MCF 10A (cell line): Measurements from ENCODE around the gene MMP14. TPM values are rescaled to one million over a fixed set of nuclear protein-coding genes. Genes with fewer than 3 reads are reported as not detected.

ENCODE experiments used
- BruUV-seq: library from RNA; stranded (reverse); fragments of 400-500 nt; replicated peaks from 2 replicates; lab custom pipeline; 2021; lab: Mats Ljungman, UMichigan
- CTCF ChIA-PET: fragments of 300-600 bp; sonication (Branson Sonifier 250); formaldehyde crosslinking; extraction: SDS; loops from one replicate; lab custom pipeline; 2021; ENCODE audit warnings: antibody characterized with exemption, inconsistent platforms; lab: Yijun Ruan, JAX
- POLR2A ChIA-PET: fragments of 300-600, 350-650 bp; sonication (Branson Sonifier 250); formaldehyde crosslinking; extraction: SDS; loops from one replicate; lab custom pipeline; 2020; ENCODE audit warnings: antibody characterized with exemption, inconsistent platforms; lab: Yijun Ruan, JAX
- DNase-seq: peaks from one replicate; pipeline ENCODE4 v3.0.0-alpha.2; 2018; ENCODE audit not compliant: unreplicated experiment
- H3K27ac Mint-ChIP-seq: one replicate; pipeline ENCODE4 v1.8.0; 2022; ENCODE audit warnings: mild to moderate bottlenecking, low read depth, mixed read lengths; ENCODE audit not compliant: unreplicated experiment
- H3K27me3 Mint-ChIP-seq: one replicate; pipeline ENCODE4 v1.8.0; 2022; ENCODE audit warnings: mixed read lengths; ENCODE audit not compliant: insufficient read depth, unreplicated experiment
- H3K36me3 Mint-ChIP-seq: one replicate; pipeline ENCODE4 v1.8.0; 2022; ENCODE audit warnings: mild to moderate bottlenecking, moderate library complexity, mixed read lengths; ENCODE audit not compliant: insufficient read depth, unreplicated experiment
- H3K4me1 Mint-ChIP-seq: one replicate; pipeline ENCODE4 v1.8.0; 2022; ENCODE audit warnings: mixed read lengths; ENCODE audit not compliant: insufficient read depth, unreplicated experiment
- H3K4me3 Mint-ChIP-seq: one replicate; pipeline ENCODE4 v1.8.0; 2022; ENCODE audit warnings: mild to moderate bottlenecking, moderate library complexity, mixed read lengths; ENCODE audit not compliant: unreplicated experiment
- H3K9me3 Mint-ChIP-seq: one replicate; pipeline ENCODE4 v1.8.0; 2022; ENCODE audit warnings: mixed read lengths; ENCODE audit not compliant: unreplicated experiment
- intact Hi-C: fragments of 100-400 bp; cut with micrococcal nuclease; formaldehyde crosslinking; loops from 2 replicates; pipeline ENCODE4 v1.14.1; 2022
- total RNA-seq: library from RNA; stranded (reverse); gene quantifications from 2 replicates; pipeline ENCODE4 v1.2.3, GENCODE V29; 2022
- TF ChIP-seq, protein P1 (sequence below): fragments of 200-600 bp; IDR thresholded peaks from one replicate; pipeline ENCODE4 v1.8.0; 2022; ENCODE audit warnings: antibody characterized with exemption, mild to moderate bottlenecking; ENCODE audit not compliant: unreplicated experiment

MMP14 gene
- total RNA-seq, 1 experiment from 2014 or later: 71.5 TPM

DNA sequence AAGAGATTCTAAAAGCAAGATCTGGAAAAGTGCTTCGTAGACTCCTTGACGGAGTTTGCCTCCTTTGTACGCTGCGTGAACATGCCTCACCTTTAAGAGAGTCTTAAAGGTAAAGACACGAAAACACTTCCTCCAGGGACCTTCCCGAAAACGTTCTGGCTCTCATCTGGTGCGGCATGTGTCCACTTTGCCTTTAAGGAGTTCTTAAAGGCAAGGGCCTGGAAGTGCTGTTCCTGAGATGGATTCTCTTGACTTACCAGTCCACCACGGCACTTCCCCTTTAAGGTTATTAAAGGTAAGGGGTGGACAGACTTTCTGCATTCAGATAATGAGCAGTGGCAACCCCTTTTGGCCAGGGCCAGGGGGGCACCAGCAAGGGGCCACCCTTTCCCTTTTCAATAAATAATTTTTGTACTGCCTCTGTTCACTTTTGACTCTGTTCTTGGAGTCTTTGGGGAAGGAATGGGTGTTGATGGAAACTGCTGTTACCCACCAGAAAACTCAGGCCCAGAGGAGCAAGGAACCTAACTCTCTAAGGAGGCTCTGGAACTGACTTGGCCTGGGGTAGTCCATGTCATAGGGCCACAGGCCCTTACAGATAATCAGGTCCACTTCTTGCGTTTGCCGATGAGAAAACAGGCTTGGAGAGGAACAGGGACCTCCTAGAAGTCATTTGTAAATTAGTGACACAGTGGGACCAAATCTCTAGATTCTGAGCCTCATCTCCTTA is 51.0 kb downstream of the MMP14 start:
- BruUV-seq: TSS peak; percentile 79
- peak; percentile 96 for DNase-seq
- intact Hi-C loops: loop anchor here (1.0 kb wide), 1 partner anchor 15 kb away; no protein-coding TSS in a partner anchor
- H3K9me3 Mint-ChIP-seq: no peaks in the 10 kb centered on the region
- H3K27me3 Mint-ChIP-seq: no peaks in the 10 kb centered on the region
- ChIA-PET CTCF (interaction anchor here (0.6 to 9.9 kb wide), 8 partner anchors 9 to 331 kb away, joined by 3 to 100 read pairs (median 6); partner anchors contain the start of gene LRP10), POLR2A (interaction anchor here (0.5 to 10.8 kb wide), 10 partner anchors 10 to 90 kb away, joined by 3 to 116 read pairs (median 7); partner anchors contain the start of genes LRP10, PRMT5 and RBM23)
- peak overlapping the region; percentile 90 for H3K27ac Mint-ChIP-seq
- TF ChIP-seq, protein P1, sequence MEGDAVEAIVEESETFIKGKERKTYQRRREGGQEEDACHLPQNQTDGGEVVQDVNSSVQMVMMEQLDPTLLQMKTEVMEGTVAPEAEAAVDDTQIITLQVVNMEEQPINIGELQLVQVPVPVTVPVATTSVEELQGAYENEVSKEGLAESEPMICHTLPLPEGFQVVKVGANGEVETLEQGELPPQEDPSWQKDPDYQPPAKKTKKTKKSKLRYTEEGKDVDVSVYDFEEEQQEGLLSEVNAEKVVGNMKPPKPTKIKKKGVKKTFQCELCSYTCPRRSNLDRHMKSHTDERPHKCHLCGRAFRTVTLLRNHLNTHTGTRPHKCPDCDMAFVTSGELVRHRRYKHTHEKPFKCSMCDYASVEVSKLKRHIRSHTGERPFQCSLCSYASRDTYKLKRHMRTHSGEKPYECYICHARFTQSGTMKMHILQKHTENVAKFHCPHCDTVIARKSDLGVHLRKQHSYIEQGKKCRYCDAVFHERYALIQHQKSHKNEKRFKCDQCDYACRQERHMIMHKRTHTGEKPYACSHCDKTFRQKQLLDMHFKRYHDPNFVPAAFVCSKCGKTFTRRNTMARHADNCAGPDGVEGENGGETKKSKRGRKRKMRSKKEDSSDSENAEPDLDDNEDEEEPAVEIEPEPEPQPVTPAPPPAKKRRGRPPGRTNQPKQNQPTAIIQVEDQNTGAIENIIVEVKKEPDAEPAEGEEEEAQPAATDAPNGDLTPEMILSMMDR: no peak
- peak overlapping the region; percentile 95 for H3K4me3 Mint-ChIP-seq
- H3K4me1 Mint-ChIP-seq: peaks cover 18% of the 10 kb centered on the region
- H3K36me3 Mint-ChIP-seq: peaks cover 6% of the 10 kb centered on the region

DNA sequence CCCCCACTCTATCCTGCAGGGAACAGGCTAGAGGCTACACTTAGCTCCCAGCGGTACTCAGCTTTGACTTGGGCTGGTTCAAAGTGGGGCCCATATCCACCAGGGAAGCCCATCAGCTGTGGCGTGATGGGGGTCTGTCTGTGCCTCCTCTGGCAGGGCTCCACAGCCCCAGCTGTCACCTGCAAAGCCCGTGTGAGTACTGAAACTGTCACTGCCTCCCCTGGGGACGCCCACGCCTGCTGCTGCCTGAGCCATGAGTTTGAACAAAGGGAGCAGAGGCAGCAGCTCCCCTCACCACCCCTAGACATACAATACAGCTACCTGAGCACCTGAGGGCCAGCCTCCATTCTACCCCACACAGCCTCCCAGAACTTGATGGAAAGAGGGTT is 51.6 kb downstream of the MMP14 start:
- CTCF ChIA-PET: interaction anchor here (0.6 to 9.9 kb wide), 13 partner anchors 8 to 332 kb away, joined by 3 to 100 read pairs (median 4); partner anchors contain the start of genes HAUS4, LRP10 and PRMT5
- no peak for DNase-seq
- Mint-ChIP-seq H3K4me1 (peaks cover 18% of the 10 kb centered on the region), H3K9me3 (no peaks in the 10 kb centered on the region), H3K4me3 (peak overlapping the region; percentile 95), H3K27me3 (no peaks in the 10 kb centered on the region), H3K36me3 (peaks cover 6% of the 10 kb centered on the region), H3K27ac (peak overlapping the region; percentile 31)
- intact Hi-C loops: loop anchor here (1.0 kb wide), 1 partner anchor 16 kb away; no protein-coding TSS in a partner anchor
- no TSS peak for BruUV-seq
- POLR2A ChIA-PET: interaction anchor here (0.5 to 10.8 kb wide), 10 partner anchors 9 to 89 kb away, joined by 3 to 116 read pairs (median 4); partner anchors contain the start of genes LRP10, PRMT5 and RBM23
- TF ChIP-seq, protein P1: no peak

DNA sequence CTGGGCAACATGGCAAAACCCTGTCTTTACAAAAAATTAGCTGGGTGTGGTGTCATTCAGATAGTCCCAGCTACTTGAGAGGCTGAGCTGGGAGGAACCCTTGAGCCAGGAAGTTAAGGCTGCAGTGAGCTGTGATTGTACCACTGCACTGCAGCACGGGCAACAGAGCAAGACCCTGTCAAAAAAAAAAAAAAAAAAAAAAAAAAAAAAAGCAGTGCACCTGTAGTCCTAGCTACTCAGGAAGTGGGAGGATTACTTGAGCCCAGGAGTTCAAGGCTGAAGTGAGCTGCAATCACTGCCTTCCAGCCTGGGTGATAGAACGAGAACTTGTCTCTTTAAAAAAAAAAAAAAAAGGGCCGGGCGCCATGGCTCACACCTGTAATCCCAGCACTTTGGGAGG is 52.3 kb downstream of the MMP14 start:
- TF ChIP-seq, protein P1: no peak
- Mint-ChIP-seq H3K27me3 (no peaks in the 10 kb centered on the region), H3K27ac (peak overlapping the region; percentile 31), H3K36me3 (peaks cover 6% of the 10 kb centered on the region), H3K4me3 (no peak overlapping the region), H3K9me3 (no peaks in the 10 kb centered on the region), H3K4me1 (peaks cover 18% of the 10 kb centered on the region)
- DNase-seq: no peak
- ChIA-PET CTCF (interaction anchor here (0.6 to 9.9 kb wide), 19 partner anchors 8 to 332 kb away, joined by 3 to 100 read pairs (median 4); partner anchors contain the start of genes HAUS4, LRP10 and PRMT5), POLR2A (interaction anchor here (0.9 to 10.8 kb wide), 7 partner anchors 9 to 51 kb away, joined by 3 to 116 read pairs (median 8); partner anchors contain the start of genes LRP10 and RBM23)
- BruUV-seq: no TSS peak
- intact Hi-C loops: no loop called here

DNA sequence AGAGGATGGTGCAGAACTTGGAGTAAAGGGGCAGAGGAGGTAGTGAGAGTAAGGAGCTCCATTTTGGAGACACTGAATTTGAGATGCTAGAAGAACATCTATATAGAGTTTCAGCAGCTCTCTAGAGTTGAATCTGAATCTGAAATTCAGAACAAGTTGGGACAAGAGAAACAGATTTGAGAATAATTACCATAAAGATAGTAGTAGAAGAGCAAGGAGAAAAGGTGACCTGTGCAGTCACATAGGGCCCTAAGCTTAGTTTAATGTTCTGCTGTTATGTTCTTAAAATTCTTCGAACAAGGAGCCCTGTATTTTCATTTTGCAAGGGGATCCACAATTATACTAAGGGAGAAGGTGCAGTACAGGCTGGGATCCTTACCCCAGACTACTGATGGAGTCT is 54.0 kb downstream of the MMP14 start:
- peaks cover 6% of the 10 kb centered on the region for H3K36me3 Mint-ChIP-seq
- POLR2A ChIA-PET: interaction anchor here (0.6 to 10.8 kb wide), 9 partner anchors 9 to 271 kb away, joined by 3 to 116 read pairs (median 5); partner anchors contain the start of genes LRP10, OXA1L and RBM23
- BruUV-seq: no TSS peak

More for the DNA sequence above, 54.0 kb downstream of the MMP14 start:
- CTCF ChIA-PET: interaction anchor here (0.6 to 9.9 kb wide), 10 partner anchors 11 to 334 kb away, joined by 4 to 100 read pairs (median 6); partner anchors contain the start of gene LRP10
- TF ChIP-seq, protein P1: no peak
- Mint-ChIP-seq H3K27ac (peak overlapping the region; percentile 29), H3K4me3 (peak overlapping the region; percentile 2), H3K27me3 (no peaks in the 10 kb centered on the region), H3K9me3 (no peaks in the 10 kb centered on the region), H3K4me1 (peaks cover 18% of the 10 kb centered on the region)
- DNase-seq: no peak
- intact Hi-C loops: no loop called here
